Small intestine (tissue), 7 donors: ENCODE measurements around the gene SLX9. TPM values are rescaled to one million over a fixed set of nuclear protein-coding genes. Genes with fewer than 3 reads are reported as not detected.

ENCODE experiments used
- DNase-seq, 2 donors: peaks; one replicate each; pipeline versions ENCODE4 v3.0.0 to v3.0.0-alpha.2; 2013
- FAIRE-seq: peaks from 2 replicates; lab custom pipeline; 2012; peaks lifted over from hg19 to GRCh38; lab: Jason Lieb, UNC
- H3K27ac ChIP-seq, 3 donors: one replicate each; pipeline ENCODE4 v1.5.1; 2013; ENCODE audit warnings: low read length in 2 of 3, mild to moderate bottlenecking in 2 of 3, control low read depth in 1 of 3, inconsistent platforms in 1 of 3, low read depth in 1 of 3, moderate library complexity in 1 of 3
- H3K27me3 ChIP-seq, 3 donors: one replicate each; pipeline ENCODE4 v1.6.1; 2013; ENCODE audit warnings: low read length in 3 of 3, inconsistent platforms in 1 of 3; ENCODE audit not compliant: control insufficient read depth in 3 of 3, insufficient read depth in 3 of 3
- H3K36me3 ChIP-seq, 3 donors: one replicate each; pipeline ENCODE4 v1.6.1; 2013; ENCODE audit warnings: low read length in 3 of 3, inconsistent platforms in 1 of 3, low read depth in 1 of 3, mild to moderate bottlenecking in 1 of 3, moderate library complexity in 1 of 3; ENCODE audit not compliant: control insufficient read depth in 3 of 3, insufficient read depth in 2 of 3
- H3K4me1 ChIP-seq, 3 donors: one replicate each; pipeline ENCODE4 v1.6.1; 2013; ENCODE audit warnings: low read length in 2 of 3, inconsistent platforms in 1 of 3, low read depth in 1 of 3, mild to moderate bottlenecking in 1 of 3, moderate library complexity in 1 of 3; ENCODE audit not compliant: control insufficient read depth in 3 of 3, insufficient read depth in 2 of 3
- H3K4me3 ChIP-seq, 3 donors: one replicate each; pipeline ENCODE4 v1.5.1; 2013; ENCODE audit warnings: low read length in 3 of 3, control low read depth in 1 of 3, inconsistent platforms in 1 of 3, low read depth in 1 of 3, mild to moderate bottlenecking in 1 of 3, moderate library complexity in 1 of 3
- H3K9me3 ChIP-seq, 2 donors: one replicate each; pipeline ENCODE4 v1.6.1; 2013; ENCODE audit warnings: low read depth in 1 of 2, low read length in 1 of 2; ENCODE audit not compliant: control insufficient read depth in 2 of 2, insufficient read depth in 1 of 2
- WGBS, 3 donors: extraction: QIAGEN DNeasy Blood & Tissue Kit; methylation state at CpG; one replicate each; pipeline ENCODE4 v1.1.7; 2013; 5-methylcytosine and 5-hydroxymethylcytosine counted together
- polyA plus RNA-seq, 4 donors: library from polyadenylated mRNA; stranded (reverse) in 3 of 4; unstranded in 1 of 4; fragments of 200-250 nt in 3 of 4; fragments of 120-200 nt in 1 of 4; gene quantifications; one replicate each; pipeline versions ENCODE4 v1.2.1 to v1.2.3, GENCODE V29; 2013
- donor health status: healthy with polysubstance abuse.
- donor health status: control.
- donor health status: control.
- donor health status: Bipolar disorder and iron deficiency.
- donor health status: healthy.

Gene SLX9
- polyA plus RNA-seq, 4 donors = 10.7 to 31.5 (median 24.7) TPM

- no peak overlapping the region for H3K27ac ChIP-seq
- peaks cover 0 to 4% (median 0%) of the 10 kb centered on the region in 3 donors for H3K4me1 ChIP-seq
- no peak for FAIRE-seq
- H3K36me3 ChIP-seq = no peaks in the 10 kb centered on the region
- no peak for DNase-seq
- no peaks in the 10 kb centered on the region for H3K27me3 ChIP-seq
- WGBS, 3 donors = 50 to 79% (median 52%) methylated on average over 10 of the region's 10 CpGs
- H3K4me3 ChIP-seq = no peak overlapping the region
- H3K9me3 ChIP-seq = no peaks in the 10 kb centered on the region
Observed at GRCh38 chr21:44998086-44998620, 58.3 kb downstream of the SLX9 start.

- no peak for FAIRE-seq
- no peak for DNase-seq
- Histone ChIP-seq H3K4me1 (peaks cover 0 to 4% (median 0%) of the 10 kb centered on the region in 3 donors), H3K27ac (no peak overlapping the region), H3K9me3 (no peaks in the 10 kb centered on the region), H3K27me3 (no peaks in the 10 kb centered on the region), H3K4me3 (no peak overlapping the region), H3K36me3 (no peaks in the 10 kb centered on the region)
- 76 to 84% (median 80%) methylated on average over 29 to 32 of the region's 32 CpGs for WGBS, 3 donors
Observed at GRCh38 chr21:44998621-44999427, 59.0 kb downstream of the SLX9 start.

GRCh38 chr21:44999428-44999971, 59.7 kb downstream of the SLX9 start:
- no peak overlapping the region for H3K4me3 ChIP-seq
- FAIRE-seq (no peak), DNase-seq (no peak)
- H3K36me3 ChIP-seq = no peaks in the 10 kb centered on the region
- peaks cover 0 to 4% (median 0%) of the 10 kb centered on the region in 3 donors for H3K4me1 ChIP-seq
- no peak overlapping the region for H3K27ac ChIP-seq
- H3K27me3 ChIP-seq = no peaks in the 10 kb centered on the region
- no peaks in the 10 kb centered on the region for H3K9me3 ChIP-seq
- WGBS, 3 donors = 80 to 88% (median 86%) methylated on average over 17 of the region's 17 CpGs

- Histone ChIP-seq H3K36me3 (no peaks in the 10 kb centered on the region), H3K4me3 (no peak overlapping the region), H3K4me1 (peaks cover 0 to under 1% (median 0%) of the 10 kb centered on the region in 3 donors), H3K27me3 (no peaks in the 10 kb centered on the region), H3K27ac (no peak overlapping the region), H3K9me3 (no peaks in the 10 kb centered on the region)
- FAIRE-seq = no peak
- DNase-seq = no peak
- WGBS, 3 donors = 69 to 85% (median 74%) methylated on average over 29 of the region's 29 CpGs
Observed at GRCh38 chr21:44999972-45000636, 60.3 kb downstream of the SLX9 start.

GRCh38 chr21:45000637-45001133, 60.9 kb downstream of the SLX9 start:
- Histone ChIP-seq H3K9me3 (no peaks in the 10 kb centered on the region), H3K4me1 (no peaks in the 10 kb centered on the region), H3K4me3 (no peak overlapping the region), H3K36me3 (no peaks in the 10 kb centered on the region), H3K27me3 (no peaks in the 10 kb centered on the region), H3K27ac (no peak overlapping the region)
- 86 to 92% (median 91%) methylated on average over 27 of the region's 27 CpGs for WGBS, 3 donors
- FAIRE-seq (no peak), DNase-seq (no peak)

- no peak overlapping the region for H3K4me3 ChIP-seq
- H3K4me1 ChIP-seq = no peaks in the 10 kb centered on the region
- FAIRE-seq (no peak), DNase-seq (no peak)
- no peaks in the 10 kb centered on the region for H3K36me3 ChIP-seq
- no peaks in the 10 kb centered on the region for H3K27me3 ChIP-seq
- WGBS, 3 donors = 77 to 82% (median 79%) methylated on average over 43 to 46 of the region's 46 CpGs
- H3K9me3 ChIP-seq = peaks cover 0 to 3% of the 10 kb centered on the region in 2 donors
- no peak overlapping the region for H3K27ac ChIP-seq
Observed at GRCh38 chr21:45001134-45002095, 61.6 kb downstream of the SLX9 start.

GRCh38 chr21:45002381-45003204, 62.8 kb downstream of the SLX9 start:
- Histone ChIP-seq H3K4me1 (no peaks in the 10 kb centered on the region), H3K27ac (no peak overlapping the region), H3K9me3 (peaks cover 0 to 3% of the 10 kb centered on the region in 2 donors), H3K36me3 (no peaks in the 10 kb centered on the region), H3K27me3 (peaks cover 0 to 7% (median 0%) of the 10 kb centered on the region in 3 donors), H3K4me3 (no peak overlapping the region)
- FAIRE-seq (no peak), DNase-seq (no peak)
- WGBS, 3 donors = 77 to 92% (median 89%) methylated on average over 27 to 28 of the region's 28 CpGs
